ENCODE results near the gene NKD2. TPM values are rescaled to one million over a fixed set of nuclear protein-coding genes. Genes with fewer than 3 reads are reported as not detected.
A peak's percentile ranks its signal among the peaks of the same experiment; 100 is the strongest.
"Not testable (repeated sequence)": the region's sequence is repeated elsewhere in the genome, so short reads cannot be mapped to it uniquely, and the experiment has no call there.

Gene NKD2
- total RNA-seq, 2 experiments from 2014 or later = 0.23 to 0.36 TPM

GRCh38 chr5:966941-967340 lies 41.7 kb upstream of the NKD2 start:
- POLR2A ChIA-PET = no interaction called here
- no peak for ATAC-seq (ENCODE audit: low read depth)
- peaks cover 38% of the 10 kb centered on the region for H3K4me1 Mint-ChIP-seq
- peaks cover 55% of the 10 kb centered on the region for H3K27me3 Mint-ChIP-seq
- no peak for DNase-seq
- H3K27ac Mint-ChIP-seq = no peak overlapping the region
- H3K4me3 Mint-ChIP-seq = no peak overlapping the region
- H3K9me3 Mint-ChIP-seq = peaks cover 2% of the 10 kb centered on the region
- H3K36me3 Mint-ChIP-seq = peaks cover 3% of the 10 kb centered on the region

GRCh38 chr5:968881-969280 lies 39.7 kb upstream of the NKD2 start:
- Mint-ChIP-seq H3K36me3 (peaks cover 5% of the 10 kb centered on the region), H3K4me1 (peaks cover 26% of the 10 kb centered on the region), H3K27ac (peak overlapping the region; percentile 10), H3K4me3 (peak overlapping the region; percentile 62), H3K9me3 (peaks cover 2% of the 10 kb centered on the region), H3K27me3 (peaks cover 73% of the 10 kb centered on the region)
- DNase-seq = no peak
- ATAC-seq (ENCODE audit: low read depth) = no peak
- POLR2A ChIA-PET = interaction anchor here (0.6 kb wide), 1 partner anchor 12 kb away, joined by 3 read pairs; no protein-coding TSS in a partner anchor

- DNase-seq = no peak
- H3K4me3 Mint-ChIP-seq = peak overlapping the region; percentile 62
Measured at GRCh38 chr5:969408-969839, 39.2 kb upstream of the NKD2 start.

GRCh38 chr5:972575-972974 lies 36.0 kb upstream of the NKD2 start:
- DNase-seq; H3K36me3 Mint-ChIP-seq; H3K9me3 Mint-ChIP-seq; POLR2A ChIA-PET; H3K27ac Mint-ChIP-seq; ATAC-seq (ENCODE audit: low read depth); H3K4me3 Mint-ChIP-seq: not testable (repeated sequence)
- Mint-ChIP-seq H3K27me3 (peaks cover 66% of the 10 kb centered on the region), H3K4me1 (peaks cover 13% of the 10 kb centered on the region)

More at GRCh38 chr5:969408-969839, 39.2 kb upstream of the NKD2 start:
- Mint-ChIP-seq H3K27ac (peak overlapping the region; percentile 10), H3K27me3 (peaks cover 76% of the 10 kb centered on the region), H3K36me3 (peaks cover 5% of the 10 kb centered on the region), H3K4me1 (peaks cover 21% of the 10 kb centered on the region), H3K9me3 (peaks cover 2% of the 10 kb centered on the region)
- POLR2A ChIA-PET = interaction anchor here (0.6 kb wide), 1 partner anchor 12 kb away, joined by 3 read pairs; no protein-coding TSS in a partner anchor
- ATAC-seq (ENCODE audit: low read depth) = peak; percentile 66

GRCh38 chr5:976849-977751 lies 31.5 kb upstream of the NKD2 start:
- ATAC-seq (ENCODE audit: low read depth) (no peak), DNase-seq (no peak)
- Mint-ChIP-seq H3K4me3 (no peak overlapping the region), H3K4me1 (peaks cover 16% of the 10 kb centered on the region), H3K36me3 (peaks cover 1% of the 10 kb centered on the region), H3K27me3 (peaks cover 24% of the 10 kb centered on the region), H3K27ac (no peak overlapping the region), H3K9me3 (no peaks in the 10 kb centered on the region)
- POLR2A ChIA-PET = no interaction called here

- ATAC-seq (ENCODE audit: low read depth) (no peak), DNase-seq (no peak)
- Mint-ChIP-seq H3K27ac (no peak overlapping the region), H3K36me3 (no peaks in the 10 kb centered on the region), H3K4me3 (no peak overlapping the region), H3K4me1 (peaks cover 16% of the 10 kb centered on the region), H3K27me3 (peaks cover 14% of the 10 kb centered on the region), H3K9me3 (no peaks in the 10 kb centered on the region)
- POLR2A ChIA-PET = no interaction called here
Measured at GRCh38 chr5:978054-978453, 30.5 kb upstream of the NKD2 start.

- DNase-seq (no peak), ATAC-seq (ENCODE audit: low read depth) (no peak)
- H3K4me1 Mint-ChIP-seq = peaks cover 20% of the 10 kb centered on the region
- no peak overlapping the region for H3K4me3 Mint-ChIP-seq
- H3K36me3 Mint-ChIP-seq = peaks cover 2% of the 10 kb centered on the region
- H3K9me3 Mint-ChIP-seq = peaks cover 3% of the 10 kb centered on the region
- H3K27me3 Mint-ChIP-seq = peaks cover 10% of the 10 kb centered on the region
- no peak overlapping the region for H3K27ac Mint-ChIP-seq
- POLR2A ChIA-PET = no interaction called here
Measured at GRCh38 chr5:978693-979092, 29.9 kb upstream of the NKD2 start.

- Mint-ChIP-seq H3K27me3 (peaks cover 10% of the 10 kb centered on the region), H3K36me3 (peaks cover 2% of the 10 kb centered on the region), H3K27ac (no peak overlapping the region), H3K9me3 (peaks cover 3% of the 10 kb centered on the region), H3K4me3 (no peak overlapping the region), H3K4me1 (peaks cover 26% of the 10 kb centered on the region)
- ATAC-seq (ENCODE audit: low read depth) (peak; percentile 44), DNase-seq (no peak)
- POLR2A ChIA-PET = no interaction called here
Measured at GRCh38 chr5:979100-979817, 29.3 kb upstream of the NKD2 start.

- Mint-ChIP-seq H3K36me3 (peaks cover 5% of the 10 kb centered on the region), H3K27me3 (peaks cover 15% of the 10 kb centered on the region), H3K4me1 (peaks cover 27% of the 10 kb centered on the region), H3K9me3 (peaks cover 7% of the 10 kb centered on the region), H3K27ac (no peak overlapping the region), H3K4me3 (no peak overlapping the region)
- DNase-seq = no peak
- ATAC-seq (ENCODE audit: low read depth) = no peak
- POLR2A ChIA-PET = no interaction called here
Measured at GRCh38 chr5:980001-980588, 28.5 kb upstream of the NKD2 start.

- Mint-ChIP-seq H3K27ac (no peak overlapping the region), H3K27me3 (peaks cover 19% of the 10 kb centered on the region), H3K4me3 (no peak overlapping the region), H3K9me3 (peaks cover 8% of the 10 kb centered on the region), H3K36me3 (peaks cover 7% of the 10 kb centered on the region), H3K4me1 (peaks cover 27% of the 10 kb centered on the region)
- POLR2A ChIA-PET = no interaction called here
- DNase-seq (no peak), ATAC-seq (ENCODE audit: low read depth) (no peak)
Measured at GRCh38 chr5:980966-981365, 27.6 kb upstream of the NKD2 start.

- Mint-ChIP-seq H3K36me3 (peaks cover 7% of the 10 kb centered on the region), H3K27me3 (peaks cover 21% of the 10 kb centered on the region), H3K4me1 (peaks cover 27% of the 10 kb centered on the region), H3K4me3 (no peak overlapping the region), H3K27ac (no peak overlapping the region), H3K9me3 (peaks cover 8% of the 10 kb centered on the region)
- ATAC-seq (ENCODE audit: low read depth) (no peak), DNase-seq (no peak)
- POLR2A ChIA-PET = no interaction called here
Measured at GRCh38 chr5:981456-981855, 27.1 kb upstream of the NKD2 start.

GRCh38 chr5:982377-983237 lies 26.0 kb upstream of the NKD2 start:
- H3K27me3 Mint-ChIP-seq = peaks cover 29% of the 10 kb centered on the region
- H3K27ac Mint-ChIP-seq = no peak overlapping the region

GRCh38 chr5:983238-983524 lies 25.4 kb upstream of the NKD2 start:
- Mint-ChIP-seq H3K9me3 (peaks cover 12% of the 10 kb centered on the region), H3K4me3 (no peak overlapping the region), H3K36me3 (peaks cover 7% of the 10 kb centered on the region), H3K27ac (no peak overlapping the region), H3K27me3 (peaks cover 32% of the 10 kb centered on the region), H3K4me1 (peaks cover 27% of the 10 kb centered on the region)
- ATAC-seq (ENCODE audit: low read depth) (no peak), DNase-seq (no peak)
- POLR2A ChIA-PET = no interaction called here

More at GRCh38 chr5:982377-983237, 26.0 kb upstream of the NKD2 start:
- DNase-seq = no peak
- ATAC-seq (ENCODE audit: low read depth) = no peak
- Mint-ChIP-seq H3K4me1 (peaks cover 27% of the 10 kb centered on the region), H3K36me3 (peaks cover 7% of the 10 kb centered on the region), H3K9me3 (peaks cover 12% of the 10 kb centered on the region), H3K4me3 (no peak overlapping the region)
- POLR2A ChIA-PET = no interaction called here
